ENCODE data around the gene PAPPA.

The PAPPA gene

DNA sequence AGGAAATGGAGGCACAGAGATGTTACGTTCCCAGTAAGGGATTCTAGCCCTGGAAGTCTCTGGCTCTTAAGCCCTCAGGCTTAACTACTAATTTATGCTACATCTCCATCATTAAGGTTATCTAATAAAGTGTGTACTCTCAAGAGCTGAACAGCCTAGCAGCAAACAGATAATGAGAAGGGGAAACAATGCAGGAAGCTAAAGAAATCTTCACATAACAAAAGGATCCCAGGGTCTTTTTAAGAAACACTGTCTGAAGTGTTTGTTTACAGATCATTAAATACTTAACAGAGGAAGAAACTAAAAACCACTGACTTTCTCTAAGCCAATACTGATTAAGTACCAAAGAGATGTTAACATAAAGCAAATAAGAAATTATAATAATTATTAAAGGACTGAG is 129.0 kb downstream of the PAPPA start:
- Histone ChIP-seq H3K36me3 (replicated peaks) (peaks cover 37% of the 10 kb centered on the region), H3K27me3 (replicated peaks) (no peaks in the 10 kb centered on the region), H3K4me3 (ENCODE audit: low read depth, low read length) (no peak overlapping the region), H3K27ac (no peak overlapping the region)
- in situ Hi-C loops (cut with HindIII; ENCODE audit: low pct_ligation_motif_present, low sequenced_read_pairs): no loop called here
- DNase-seq: no peak
- TF ChIP-seq, protein P1, sequence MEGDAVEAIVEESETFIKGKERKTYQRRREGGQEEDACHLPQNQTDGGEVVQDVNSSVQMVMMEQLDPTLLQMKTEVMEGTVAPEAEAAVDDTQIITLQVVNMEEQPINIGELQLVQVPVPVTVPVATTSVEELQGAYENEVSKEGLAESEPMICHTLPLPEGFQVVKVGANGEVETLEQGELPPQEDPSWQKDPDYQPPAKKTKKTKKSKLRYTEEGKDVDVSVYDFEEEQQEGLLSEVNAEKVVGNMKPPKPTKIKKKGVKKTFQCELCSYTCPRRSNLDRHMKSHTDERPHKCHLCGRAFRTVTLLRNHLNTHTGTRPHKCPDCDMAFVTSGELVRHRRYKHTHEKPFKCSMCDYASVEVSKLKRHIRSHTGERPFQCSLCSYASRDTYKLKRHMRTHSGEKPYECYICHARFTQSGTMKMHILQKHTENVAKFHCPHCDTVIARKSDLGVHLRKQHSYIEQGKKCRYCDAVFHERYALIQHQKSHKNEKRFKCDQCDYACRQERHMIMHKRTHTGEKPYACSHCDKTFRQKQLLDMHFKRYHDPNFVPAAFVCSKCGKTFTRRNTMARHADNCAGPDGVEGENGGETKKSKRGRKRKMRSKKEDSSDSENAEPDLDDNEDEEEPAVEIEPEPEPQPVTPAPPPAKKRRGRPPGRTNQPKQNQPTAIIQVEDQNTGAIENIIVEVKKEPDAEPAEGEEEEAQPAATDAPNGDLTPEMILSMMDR (IDR thresholded peaks at IDR 0.05; ENCODE audit: low read depth, low read length, missing control alignments): no peak

DNA sequence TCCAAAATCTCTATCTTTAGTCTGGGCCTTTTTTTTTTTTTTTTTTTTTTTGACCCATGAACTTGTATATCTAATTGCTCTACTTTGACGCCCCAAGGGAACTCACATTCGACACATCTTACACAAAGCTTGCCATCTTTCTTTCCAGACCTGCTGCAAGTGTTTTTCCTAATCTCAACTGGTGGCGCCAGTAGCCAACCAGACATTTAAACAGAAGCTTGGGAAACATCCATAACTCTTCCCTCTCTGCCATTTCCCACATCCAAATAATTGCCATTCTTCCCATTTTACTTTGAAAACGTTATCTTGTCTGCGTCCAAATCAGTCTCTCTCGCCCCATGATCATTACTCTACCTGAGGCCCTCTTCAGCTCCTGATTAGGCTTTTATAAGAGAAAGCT is 130.9 kb downstream of the PAPPA start:
- H3K27me3 ChIP-seq (replicated peaks): no peaks in the 10 kb centered on the region
- in situ Hi-C loops (cut with HindIII; ENCODE audit: low pct_ligation_motif_present, low sequenced_read_pairs): no loop called here
- peaks cover 29% of the 10 kb centered on the region for H3K36me3 ChIP-seq (replicated peaks)
- no peak for DNase-seq
- TF ChIP-seq, protein P1 (IDR thresholded peaks at IDR 0.05; ENCODE audit: low read depth, low read length, missing control alignments): no peak
- H3K27ac ChIP-seq: no peak overlapping the region
- no peak overlapping the region for H3K4me3 ChIP-seq (ENCODE audit: low read depth, low read length)

DNA sequence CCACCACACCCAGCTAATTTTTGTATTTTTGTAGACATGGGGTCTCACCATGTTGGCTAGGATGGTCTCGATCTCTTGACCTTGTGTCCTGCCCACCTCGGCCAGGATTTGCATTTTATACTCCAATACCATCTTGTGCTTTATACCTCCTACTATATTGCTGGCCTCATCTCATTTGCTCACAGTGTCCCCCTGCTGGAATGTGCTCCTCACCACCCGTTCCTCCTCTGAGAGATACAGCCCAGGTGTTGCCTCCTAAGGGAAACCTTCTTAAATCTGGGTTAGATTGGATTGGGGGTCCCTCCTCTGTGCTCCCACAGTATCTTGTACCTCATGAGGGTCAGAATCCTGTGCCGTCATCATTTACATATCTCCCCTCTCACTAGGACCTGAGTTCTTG is 131.7 kb downstream of the PAPPA start:
- peaks cover 24% of the 10 kb centered on the region for H3K36me3 ChIP-seq (replicated peaks)
- in situ Hi-C loops (cut with HindIII; ENCODE audit: low pct_ligation_motif_present, low sequenced_read_pairs): no loop called here
- no peaks in the 10 kb centered on the region for H3K27me3 ChIP-seq (replicated peaks)
- TF ChIP-seq, protein P1 (IDR thresholded peaks at IDR 0.05; ENCODE audit: low read depth, low read length, missing control alignments): peak; percentile 54
- DNase-seq: no peak
- no peak overlapping the region for H3K4me3 ChIP-seq (ENCODE audit: low read depth, low read length)
- H3K27ac ChIP-seq: no peak overlapping the region

DNA sequence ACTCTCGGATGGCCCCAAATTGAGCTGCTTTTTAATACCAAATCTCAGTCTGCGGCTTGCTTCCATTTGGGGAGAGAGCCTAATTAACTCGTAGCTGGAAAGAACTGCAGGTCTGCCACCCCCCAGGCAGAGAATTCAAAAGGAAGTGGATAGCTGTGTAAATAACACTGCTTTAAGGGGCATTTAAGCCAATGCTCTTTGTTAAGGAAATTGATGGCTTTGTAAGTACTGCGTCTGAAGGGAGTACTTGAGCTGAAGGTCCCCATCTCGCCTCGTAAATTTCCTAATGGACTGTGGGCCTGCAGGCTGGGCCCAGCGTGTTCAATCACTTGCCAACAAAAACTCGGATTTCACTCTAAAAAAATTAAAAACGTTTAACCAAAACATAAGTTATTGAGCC is 132.7 kb downstream of the PAPPA start:
- DNase-seq: no peak
- TF ChIP-seq, protein P1 (IDR thresholded peaks at IDR 0.05; ENCODE audit: low read depth, low read length, missing control alignments): no peak
- no peaks in the 10 kb centered on the region for H3K27me3 ChIP-seq (replicated peaks)
- in situ Hi-C loops (cut with HindIII; ENCODE audit: low pct_ligation_motif_present, low sequenced_read_pairs): no loop called here
- H3K36me3 ChIP-seq (replicated peaks): peaks cover 16% of the 10 kb centered on the region
- no peak overlapping the region for H3K4me3 ChIP-seq (ENCODE audit: low read depth, low read length)
- no peak overlapping the region for H3K27ac ChIP-seq

DNA sequence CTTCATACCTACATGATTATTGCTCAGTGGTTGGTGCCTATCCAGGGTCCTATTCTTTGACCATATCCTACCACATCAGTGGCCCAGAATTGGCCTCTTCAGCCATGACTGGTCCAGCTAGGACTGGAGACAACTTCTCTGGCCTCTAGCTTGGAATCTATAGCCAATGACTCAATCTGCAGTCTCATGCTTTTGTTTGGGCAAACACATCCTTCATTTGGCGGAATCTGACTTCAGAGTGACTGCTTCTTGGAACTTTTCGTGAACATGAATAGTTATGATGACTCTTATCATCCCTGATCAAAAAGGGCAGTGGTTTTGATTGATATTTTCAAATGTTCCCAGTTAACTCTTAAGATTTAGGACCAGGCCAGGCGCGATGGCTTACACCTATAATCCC is 134.1 kb downstream of the PAPPA start:
- DNase-seq: peak; percentile 69
- TF ChIP-seq, protein P1 (IDR thresholded peaks at IDR 0.05; ENCODE audit: low read depth, low read length, missing control alignments): no peak
- peak overlapping the region; percentile 60 for H3K27ac ChIP-seq
- no peak overlapping the region for H3K4me3 ChIP-seq (ENCODE audit: low read depth, low read length)
- peaks cover 9% of the 10 kb centered on the region for H3K36me3 ChIP-seq (replicated peaks)
- in situ Hi-C loops (cut with HindIII; ENCODE audit: low pct_ligation_motif_present, low sequenced_read_pairs): no loop called here
- H3K27me3 ChIP-seq (replicated peaks): no peaks in the 10 kb centered on the region

DNA sequence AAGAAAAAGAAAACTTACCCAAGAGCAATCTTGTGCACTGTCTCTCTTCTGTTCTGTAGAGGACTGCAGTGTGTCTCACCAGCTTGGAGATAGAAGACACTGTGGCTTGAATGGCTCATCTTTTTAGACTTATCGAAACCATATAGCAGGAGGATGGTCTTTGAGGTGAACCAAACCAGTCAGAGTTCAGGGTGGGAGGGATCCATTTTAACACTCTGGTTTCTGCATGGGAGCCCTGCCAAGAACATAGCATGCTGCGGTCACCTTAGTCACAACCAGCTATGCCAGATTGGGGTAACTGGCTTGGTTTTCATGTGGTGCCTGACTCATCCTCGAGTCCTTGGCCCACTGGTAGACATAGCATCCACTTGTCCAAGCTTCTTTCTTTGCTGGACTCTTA is 135.1 kb downstream of the PAPPA start:
- peak; percentile 99 for DNase-seq
- H3K4me3 ChIP-seq (ENCODE audit: low read depth, low read length): no peak overlapping the region
- in situ Hi-C loops (cut with HindIII; ENCODE audit: low pct_ligation_motif_present, low sequenced_read_pairs): no loop called here
- peaks cover 6% of the 10 kb centered on the region for H3K36me3 ChIP-seq (replicated peaks)
- TF ChIP-seq, protein P1 (IDR thresholded peaks at IDR 0.05; ENCODE audit: low read depth, low read length, missing control alignments): no peak
- H3K27ac ChIP-seq: peak overlapping the region; percentile 63
- no peaks in the 10 kb centered on the region for H3K27me3 ChIP-seq (replicated peaks)

Data from brain microvascular endothelial cell (primary cell).